ENCODE results near the gene MS4A8.
"Not testable (repeated sequence)": the region's sequence is repeated elsewhere in the genome, so short reads cannot be mapped to it uniquely, and the experiment has no call there.

MS4A8 gene, protein sequence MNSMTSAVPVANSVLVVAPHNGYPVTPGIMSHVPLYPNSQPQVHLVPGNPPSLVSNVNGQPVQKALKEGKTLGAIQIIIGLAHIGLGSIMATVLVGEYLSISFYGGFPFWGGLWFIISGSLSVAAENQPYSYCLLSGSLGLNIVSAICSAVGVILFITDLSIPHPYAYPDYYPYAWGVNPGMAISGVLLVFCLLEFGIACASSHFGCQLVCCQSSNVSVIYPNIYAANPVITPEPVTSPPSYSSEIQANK

DNA sequence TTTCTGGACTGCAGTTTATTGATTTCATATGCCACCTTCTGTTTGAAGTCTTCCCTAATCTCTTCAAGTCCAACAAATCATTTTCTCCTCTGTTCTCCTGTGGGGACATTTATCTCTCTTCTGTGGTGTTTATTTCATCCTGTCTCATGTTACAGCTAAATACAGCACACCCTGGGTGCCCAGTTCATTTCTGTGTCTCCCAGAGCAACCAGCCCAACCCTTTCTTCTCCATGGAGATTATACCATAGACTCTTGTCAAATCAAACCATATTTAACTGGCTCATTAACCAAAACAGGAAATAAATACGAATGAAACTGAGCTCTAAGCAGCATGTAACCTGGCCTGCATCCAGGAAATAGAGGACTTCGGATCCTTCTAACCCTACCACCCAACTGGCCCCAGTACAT, at the start of gene MS4A8:
Gene MS4A8, plus strand, starts transcription at position 329 of the 408 bp plus-strand sequence. CDS start 1,249 bp downstream, outside the sequence.
- DNase-seq (ENCODE audit: low spot score): no peak

DNA sequence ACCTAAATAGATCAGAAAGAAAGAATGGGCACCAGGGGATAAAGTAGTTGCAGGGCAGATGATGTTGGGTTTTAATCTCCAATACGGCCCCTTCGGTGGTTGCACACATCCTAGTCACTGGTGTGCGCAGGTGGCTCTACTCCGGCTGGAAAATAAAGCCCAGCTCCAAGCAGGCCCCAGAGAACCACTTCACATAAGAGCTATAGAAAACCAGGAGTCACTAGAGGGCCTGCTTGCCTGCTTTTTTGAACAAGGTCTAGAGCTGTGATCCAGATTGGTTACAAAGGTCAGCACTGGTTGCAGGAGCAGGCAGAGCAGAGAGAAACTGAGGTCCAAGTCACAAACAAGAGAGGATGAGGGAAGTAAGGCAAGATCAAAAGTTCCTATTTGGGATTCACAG, 41.5 kb upstream of the MS4A8 start:
- no peak for DNase-seq (ENCODE audit: low spot score)

DNA sequence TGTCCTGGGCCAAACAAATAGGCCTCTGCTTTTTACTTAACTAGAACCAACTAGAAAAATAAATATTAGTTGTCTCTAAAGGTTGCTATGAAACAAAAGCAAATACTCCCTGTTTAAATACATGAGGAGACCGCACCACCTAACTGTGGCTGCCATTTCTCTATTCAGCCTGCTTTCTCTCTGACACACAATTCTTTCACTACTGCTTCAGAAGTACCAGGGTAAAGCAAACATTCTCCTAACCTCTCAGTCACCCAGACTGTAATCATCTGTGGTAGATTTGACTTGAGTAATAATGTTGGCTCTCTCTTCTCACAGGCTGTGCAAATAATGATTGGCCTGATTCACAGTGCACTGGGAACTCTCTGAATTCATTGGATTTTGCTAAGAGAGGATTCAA, 41.0 kb upstream of the MS4A8 start:
- no peak for DNase-seq (ENCODE audit: low spot score)

DNA sequence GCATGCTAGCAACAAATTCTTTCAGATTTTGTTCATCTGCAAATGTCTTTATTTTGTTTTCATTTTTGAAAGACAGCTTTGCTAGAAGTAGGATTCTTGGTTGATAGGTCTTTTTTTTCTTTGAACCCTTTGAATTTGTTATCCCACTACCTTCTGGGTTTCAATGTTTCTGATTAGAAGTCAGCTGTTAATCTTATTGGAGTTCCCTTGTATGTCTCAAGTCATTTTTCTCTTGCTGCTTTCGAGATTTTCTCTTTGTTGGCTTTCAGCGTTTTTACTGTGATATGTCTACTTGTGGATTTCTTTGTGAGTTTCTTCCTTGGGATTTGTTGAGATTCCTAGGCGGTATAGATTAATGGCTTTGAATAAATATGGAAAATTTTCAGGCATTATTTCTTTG, 27.2 kb upstream of the MS4A8 start:
- DNase-seq (ENCODE audit: low spot score): no peak

DNA sequence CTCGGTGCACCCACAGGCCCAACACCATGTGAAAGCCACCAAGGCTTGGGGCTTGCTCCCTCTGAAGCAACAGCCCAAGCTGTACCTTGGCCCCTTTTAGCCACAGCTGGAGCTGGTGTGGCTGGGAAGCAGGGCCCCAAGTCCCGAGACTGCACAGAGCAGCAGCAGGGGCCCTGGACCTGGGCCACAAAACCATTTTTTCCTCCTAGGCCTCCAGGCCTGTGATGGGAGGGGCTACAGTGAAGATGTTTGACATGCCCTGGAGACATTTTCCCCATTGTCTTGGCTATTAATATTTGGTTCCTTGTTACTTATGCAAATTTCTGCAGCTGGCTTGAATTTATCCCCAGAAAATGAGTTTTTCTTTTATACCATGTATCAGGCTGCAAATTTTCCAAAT, 21.2 kb upstream of the MS4A8 start:
- DNase-seq (ENCODE audit: low spot score): not testable (repeated sequence)

DNA sequence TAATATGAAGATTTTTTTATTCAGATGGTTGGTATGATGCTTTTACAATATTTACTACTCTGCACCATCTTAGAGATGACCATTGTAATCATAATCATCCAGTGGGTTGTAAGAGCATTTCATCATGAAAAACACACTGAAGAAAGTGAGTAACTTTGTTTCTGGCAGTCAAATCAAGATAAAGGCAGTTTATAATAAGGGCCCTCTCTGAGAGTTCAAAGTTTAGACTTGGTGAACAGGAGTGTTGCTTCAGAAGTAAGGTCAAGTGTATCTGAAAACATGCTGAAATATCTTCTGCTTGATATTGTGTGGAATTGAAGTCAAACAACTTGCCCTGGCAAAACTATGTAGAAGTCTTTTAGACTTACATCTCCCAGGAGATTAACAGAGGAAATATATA, 19.5 kb upstream of the MS4A8 start:
- DNase-seq (ENCODE audit: low spot score): no peak

DNA sequence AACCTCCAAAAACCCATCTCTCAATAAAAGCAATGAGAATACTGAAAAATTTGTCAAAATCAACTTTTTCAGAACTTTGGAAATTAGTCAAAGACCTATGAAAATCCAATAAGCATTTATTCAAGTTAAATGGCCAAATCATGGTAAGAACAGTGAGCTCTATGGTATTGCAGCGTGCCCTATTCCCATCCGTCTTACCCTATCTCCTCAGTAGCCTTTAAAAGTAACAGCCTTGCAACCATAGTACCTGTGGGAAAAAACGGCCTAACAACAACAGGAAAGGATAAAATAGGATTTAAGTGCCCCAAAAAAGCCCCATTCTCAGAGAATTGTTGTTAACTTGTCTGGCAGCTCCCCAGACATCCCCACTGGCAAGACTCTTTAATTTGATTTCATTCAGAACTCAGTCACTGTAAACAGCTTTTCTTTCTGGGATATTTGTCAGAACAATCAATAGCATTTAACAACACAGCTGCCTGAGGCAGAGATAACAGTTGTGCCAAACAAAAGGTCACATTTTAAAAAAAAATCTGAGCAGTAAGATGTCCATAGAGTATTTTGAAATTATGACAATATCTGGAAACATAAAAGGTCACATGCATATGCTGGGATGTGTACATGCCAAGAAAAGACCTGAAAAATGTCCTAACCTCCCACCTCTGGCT, 18.8 kb upstream of the MS4A8 start:
- DNase-seq (ENCODE audit: low spot score): no peak

DNA sequence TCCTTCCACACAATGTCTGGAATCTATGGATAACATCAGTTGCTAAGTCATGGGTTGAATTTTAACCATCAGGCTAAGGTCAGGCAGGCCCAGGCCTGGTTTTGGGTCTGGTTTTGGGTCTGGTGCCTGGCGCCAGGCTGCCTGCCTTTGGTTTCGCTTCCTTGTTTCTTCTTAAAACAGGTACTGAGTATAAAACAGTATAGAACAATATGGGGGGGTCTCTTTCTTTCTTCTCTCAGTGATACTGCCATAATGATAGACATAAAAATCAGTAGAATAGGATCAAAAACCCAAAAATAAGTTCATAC, 14.9 kb upstream of the MS4A8 start:
- DNase-seq (ENCODE audit: low spot score): not testable (repeated sequence)

DNA sequence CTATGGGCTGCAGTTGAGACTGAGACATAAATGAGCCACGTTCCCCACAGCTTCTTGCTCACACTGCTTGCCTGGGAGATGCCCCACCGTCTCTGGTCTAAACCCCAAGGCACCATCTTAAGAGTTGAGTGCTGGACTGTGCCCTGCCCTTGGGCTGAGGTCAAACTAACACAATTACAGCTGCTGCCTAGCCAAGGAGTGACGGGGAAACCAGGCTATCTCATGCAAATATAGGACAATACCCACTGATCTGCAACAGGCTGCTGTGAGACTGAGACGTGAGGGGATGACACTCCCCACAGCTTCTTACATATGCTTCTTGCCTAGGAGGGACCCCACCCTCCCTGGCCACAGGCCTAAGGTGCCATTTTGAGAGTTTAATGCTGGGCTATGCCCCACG, 7.8 kb upstream of the MS4A8 start:
- no peak for DNase-seq (ENCODE audit: low spot score)

DNA sequence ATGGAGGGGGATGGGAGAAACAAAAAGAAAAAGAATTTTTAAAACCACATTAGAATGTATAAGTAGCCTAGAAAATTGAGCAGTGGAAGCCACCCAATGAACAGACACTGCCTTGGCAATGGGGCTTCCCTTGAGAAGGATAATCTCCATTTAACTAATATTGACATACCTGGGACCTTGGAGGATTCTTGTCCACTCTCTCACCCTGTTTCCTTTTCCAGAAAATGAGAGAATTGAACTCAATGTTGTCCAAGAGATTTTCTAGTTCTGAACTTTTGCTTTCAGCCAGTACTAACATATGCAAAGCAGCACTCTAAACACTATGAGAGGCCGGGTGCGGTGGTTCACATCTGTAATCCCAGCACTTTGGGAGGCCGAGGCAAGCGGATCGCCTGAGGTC, 524 bp downstream of the MS4A8 start:
- DNase-seq (ENCODE audit: low spot score): no peak

DNA sequence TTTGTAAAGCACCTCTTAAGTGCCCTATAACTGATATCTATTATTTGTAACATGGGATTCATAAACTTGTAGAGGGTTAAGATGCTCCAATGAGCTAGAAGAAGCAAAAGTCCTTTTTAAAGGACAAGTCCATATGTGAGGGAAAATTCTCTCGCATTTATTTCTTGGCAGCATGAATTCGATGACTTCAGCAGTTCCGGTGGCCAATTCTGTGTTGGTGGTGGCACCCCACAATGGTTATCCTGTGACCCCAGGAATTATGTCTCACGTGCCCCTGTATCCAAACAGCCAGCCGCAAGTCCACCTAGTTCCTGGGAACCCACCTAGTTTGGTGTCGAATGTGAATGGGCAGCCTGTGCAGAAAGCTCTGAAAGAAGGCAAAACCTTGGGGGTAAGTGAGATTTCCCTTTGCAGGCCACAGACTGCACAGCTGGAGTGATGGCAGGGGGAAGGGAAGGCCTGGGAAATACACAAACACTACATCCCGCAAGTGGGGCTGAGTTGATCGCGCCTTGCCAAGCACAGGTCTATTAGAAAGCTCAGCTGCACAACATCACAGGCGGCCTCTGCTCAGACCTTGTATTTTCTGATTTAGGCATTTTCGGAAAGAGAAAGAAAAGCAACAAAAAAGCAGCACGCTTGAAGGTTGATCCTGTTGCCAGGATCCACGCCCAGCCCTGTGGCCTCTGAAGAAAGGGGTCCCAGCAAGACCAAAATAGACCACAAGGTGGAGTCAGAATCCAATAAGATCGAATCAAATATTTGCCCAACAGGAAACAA, 1.5 kb downstream of the MS4A8 start:
- DNase-seq (ENCODE audit: low spot score): no peak

DNA sequence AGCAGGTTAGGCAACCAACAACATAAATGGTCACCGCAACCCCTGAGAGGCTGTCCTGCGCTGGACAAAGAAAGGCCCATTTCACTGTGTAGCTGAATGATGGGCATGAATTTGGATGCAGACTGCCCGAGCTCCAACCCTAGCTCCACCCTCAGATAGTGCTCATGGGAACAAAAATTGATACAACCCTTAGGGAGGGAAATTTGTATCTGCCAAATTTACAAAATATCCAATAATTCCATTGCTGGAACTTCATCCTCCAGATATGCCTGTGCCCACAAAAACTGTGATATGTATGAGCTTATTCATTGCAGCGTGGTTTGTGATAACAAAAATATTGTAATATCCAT, 2.0 kb downstream of the MS4A8 start:
- no peak for DNase-seq (ENCODE audit: low spot score)

DNA sequence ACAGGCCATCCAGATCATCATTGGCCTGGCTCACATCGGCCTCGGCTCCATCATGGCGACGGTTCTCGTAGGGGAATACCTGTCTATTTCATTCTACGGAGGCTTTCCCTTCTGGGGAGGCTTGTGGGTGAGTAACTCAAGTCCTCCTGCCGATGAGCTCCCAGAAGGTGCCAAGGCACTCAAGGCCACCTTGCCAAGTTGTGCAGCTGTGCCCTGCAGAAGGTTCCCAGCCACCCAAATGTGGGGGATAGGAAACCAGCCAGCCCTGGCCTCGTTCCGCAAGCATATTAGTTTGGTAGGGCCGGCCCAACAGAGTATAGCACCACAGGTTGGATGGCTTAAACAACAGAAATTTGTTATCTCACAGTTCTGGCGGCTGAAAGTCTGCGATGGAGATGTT, 4.0 kb downstream of the MS4A8 start:
- DNase-seq (ENCODE audit: low spot score): no peak

DNA sequence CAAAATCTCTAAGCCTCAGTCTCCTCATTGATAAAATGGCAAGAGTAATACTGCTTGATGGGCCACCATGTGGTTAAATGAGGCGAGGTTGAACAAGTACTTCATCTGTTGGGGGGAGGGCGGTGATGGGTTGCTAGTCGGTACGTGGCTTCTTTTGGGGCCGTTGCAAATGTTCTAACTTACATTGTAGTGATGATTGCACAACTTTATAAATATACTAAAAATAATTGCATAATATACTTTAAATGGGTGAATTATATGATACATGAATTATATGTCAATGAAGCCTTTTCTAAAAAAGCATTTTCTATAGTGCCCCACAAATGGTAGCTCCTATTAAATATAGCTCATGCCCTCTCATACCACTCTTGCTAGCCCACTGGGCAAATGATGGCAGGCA, 6.5 kb downstream of the MS4A8 start:
- DNase-seq (ENCODE audit: low spot score): no peak

DNA sequence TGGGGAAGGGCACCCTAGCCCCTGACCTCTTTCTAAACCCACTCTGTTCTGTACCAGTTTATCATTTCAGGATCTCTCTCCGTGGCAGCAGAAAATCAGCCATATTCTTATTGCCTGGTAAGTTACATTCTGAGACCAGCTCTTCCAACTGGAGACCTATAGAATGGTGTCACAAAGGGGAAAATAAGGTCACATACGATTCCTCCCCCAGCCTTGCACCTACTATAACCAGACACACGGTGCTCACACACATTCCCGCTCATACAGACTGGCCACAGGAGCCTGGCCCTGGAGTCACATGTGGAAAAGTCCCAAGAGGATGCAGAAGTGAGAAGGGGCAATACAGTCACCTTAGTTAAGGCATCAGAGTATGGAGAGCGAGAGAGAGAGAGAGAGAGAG, 7.5 kb downstream of the MS4A8 start:
- DNase-seq (ENCODE audit: low spot score): no peak

DNA sequence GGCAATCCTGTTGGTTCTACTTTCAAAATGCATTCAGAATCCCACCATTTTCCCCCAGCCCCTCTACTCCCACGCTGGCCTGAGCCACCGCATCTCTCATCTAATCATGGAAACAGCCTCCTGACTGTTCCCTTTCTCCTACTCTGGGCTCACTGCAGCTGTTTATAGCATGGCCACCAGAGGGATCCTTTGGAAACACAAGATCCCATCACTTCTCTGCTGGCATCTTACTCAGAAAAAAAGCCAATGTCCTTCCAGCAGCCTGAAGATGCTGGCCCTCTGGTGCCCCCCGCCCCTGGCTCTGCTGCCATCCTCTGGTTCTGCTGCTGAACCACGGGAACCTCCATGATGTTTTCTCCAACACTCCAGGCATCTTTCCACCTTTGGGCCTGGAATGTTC, 11.1 kb downstream of the MS4A8 start:
- DNase-seq (ENCODE audit: low spot score): no peak

DNA sequence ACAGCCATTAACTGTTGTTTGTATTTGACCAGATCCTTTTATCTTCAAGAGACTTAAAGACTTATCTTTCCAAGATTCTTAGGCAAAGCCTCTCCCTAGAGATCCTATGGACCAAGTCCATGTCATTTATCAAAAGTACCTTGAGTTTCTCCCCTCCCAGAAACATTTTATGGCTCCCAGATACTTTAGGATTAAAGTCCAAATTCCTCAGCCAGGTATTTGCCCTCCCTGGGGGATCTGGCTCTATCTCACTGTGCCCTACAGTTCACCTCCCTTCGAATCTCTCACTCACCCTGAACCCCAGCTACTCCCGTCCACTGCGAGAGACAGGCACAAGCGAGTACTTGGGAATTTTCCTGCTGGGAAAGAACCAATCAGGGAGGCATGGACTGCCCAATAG, 11.9 kb downstream of the MS4A8 start:
- no peak for DNase-seq (ENCODE audit: low spot score)

DNA sequence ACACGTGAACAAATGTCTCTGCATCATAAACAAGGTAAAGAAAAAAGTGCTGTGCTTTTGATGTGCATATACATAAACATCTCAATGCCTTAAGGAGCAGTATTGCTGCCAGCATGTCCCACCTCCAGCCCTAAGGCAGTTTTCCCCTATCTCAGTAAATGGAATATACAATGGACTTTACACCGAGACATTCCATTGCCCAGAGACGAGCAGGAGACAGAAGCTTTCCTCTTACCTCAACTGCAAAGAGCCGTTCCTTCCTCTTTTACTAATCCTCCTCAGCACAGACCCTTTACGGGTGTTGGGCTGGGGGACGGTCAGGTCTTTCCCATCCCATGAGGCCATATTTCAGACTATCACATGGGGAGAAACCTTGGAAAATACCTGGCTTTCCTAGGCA, 14.0 kb downstream of the MS4A8 start:
- not testable (repeated sequence) for DNase-seq (ENCODE audit: low spot score)

DNA sequence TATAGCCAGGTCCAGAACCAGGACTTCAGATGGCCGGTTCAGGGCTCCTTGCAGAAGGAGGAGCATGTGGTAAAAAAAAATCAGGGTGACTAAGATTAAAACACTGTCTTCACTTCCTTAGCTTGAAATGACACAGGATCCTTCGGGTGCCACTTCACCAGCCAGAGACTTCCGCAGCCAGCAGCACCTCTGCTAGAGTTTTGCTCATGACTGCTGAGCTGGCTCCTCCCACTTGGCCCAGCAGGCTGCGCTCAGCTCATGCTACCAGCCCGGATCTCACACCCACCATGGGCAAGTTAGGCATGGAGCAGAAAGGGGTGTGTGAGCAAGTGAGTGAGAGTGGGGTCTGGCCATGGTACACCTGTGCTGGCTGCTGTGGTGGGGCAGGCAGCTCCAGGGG, 18.5 kb downstream of the MS4A8 start:
- DNase-seq (ENCODE audit: low spot score): no peak

DNA sequence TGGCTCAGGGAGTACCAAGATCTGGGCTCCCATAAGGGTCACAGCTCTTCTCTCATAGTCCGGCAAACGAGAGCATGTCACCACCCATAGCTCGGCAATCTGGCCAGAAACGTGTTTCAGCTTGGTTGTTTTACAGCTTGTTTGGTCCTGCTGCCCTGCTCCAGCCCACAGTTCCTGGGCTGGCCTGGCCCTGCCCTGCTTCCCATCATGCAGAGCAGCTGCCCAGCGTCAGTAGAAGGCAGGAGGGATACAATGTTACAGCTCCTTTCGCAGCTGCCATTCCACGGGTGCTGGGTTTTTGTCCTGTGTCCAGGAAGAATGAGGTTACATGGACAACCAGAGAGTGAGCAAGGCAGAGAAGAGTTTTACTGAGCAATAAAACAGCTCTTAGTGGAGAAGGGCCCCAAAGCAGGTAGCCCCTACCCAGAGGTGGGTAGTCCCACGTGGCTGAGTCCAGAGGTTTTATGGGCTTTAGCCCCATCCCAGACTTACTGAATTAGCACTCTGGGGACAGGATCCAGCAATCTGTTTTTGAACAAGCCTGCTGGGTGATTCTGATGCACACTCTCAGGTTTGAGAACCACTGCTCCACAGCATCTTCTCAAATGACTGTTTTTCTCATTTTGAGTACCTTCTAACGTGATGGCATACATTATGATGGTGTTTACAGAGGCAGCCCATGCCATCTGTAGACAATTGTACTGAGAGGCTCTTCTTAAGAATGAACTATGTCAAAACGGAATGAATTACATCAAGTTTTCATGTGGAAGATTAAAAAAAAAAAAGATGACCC, 19.3 kb downstream of the MS4A8 start:
- no peak for DNase-seq (ENCODE audit: low spot score)

DNA sequence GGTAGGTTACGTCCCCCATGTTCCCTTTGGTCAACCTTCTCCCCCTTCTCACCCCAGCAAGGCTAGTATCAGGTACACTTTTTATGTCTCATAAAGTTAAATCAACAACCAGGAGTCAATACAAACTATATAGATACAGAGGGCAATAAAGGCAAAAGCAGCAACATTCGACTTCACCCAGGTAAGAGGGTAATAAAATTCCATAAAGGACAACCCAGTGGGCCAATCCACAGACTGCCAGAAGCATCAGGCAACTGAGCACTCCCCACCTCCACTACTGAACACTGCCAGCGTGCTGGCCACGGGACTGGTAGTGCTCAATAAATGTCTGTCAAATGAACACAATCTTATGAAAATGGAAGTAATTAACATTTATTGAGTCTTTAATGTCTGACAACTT, 20.0 kb downstream of the MS4A8 start:
- DNase-seq (ENCODE audit: low spot score): no peak

DNA sequence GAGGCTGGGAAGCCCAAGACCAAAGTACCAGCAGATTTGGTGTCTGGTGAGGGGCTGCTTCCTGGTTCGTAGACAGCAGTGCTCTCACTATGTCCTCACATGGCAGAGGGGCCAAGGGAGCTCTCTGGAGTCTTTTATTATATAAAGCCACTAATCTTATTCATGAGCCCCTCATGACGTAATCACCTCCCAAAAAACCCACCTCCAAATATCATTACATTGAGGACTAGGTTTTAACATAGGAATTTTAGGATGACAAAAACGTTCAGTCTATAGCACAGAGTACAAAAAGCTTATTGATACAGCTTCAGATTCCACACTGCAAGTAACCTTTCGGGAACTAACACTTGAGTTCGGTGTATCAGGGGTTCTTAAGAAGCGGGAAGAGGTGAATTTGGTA, 21.0 kb downstream of the MS4A8 start:
- DNase-seq (ENCODE audit: low spot score): no peak

DNA sequence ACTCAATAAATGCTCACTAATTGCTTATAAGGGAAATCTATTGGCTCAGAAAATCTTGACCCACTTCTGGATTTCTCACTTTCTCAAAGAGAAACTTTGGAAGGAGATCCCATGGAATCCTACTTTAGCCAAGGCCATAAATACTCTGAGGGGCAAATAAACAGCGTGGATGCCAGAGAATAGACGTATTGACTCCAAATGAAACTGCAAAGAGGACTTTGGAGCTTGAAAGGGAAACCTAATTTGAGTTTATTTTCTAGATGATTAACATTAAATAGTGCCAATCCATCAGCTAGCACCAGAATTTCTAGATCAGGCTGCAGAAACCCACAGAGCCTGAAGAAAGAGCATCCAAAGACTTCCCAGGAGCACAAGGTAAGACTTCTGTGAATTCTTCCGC, 25.0 kb downstream of the MS4A8 start, which contains the start of gene MS4A18:
Gene MS4A18, plus strand, starts transcription at position 301 of the 400 bp plus-strand sequence.
- DNase-seq (ENCODE audit: low spot score): no peak

Data from COLO829 (cell line).